SK-N-SH (cell line): Measurements from ENCODE around the gene SCNN1A.

Experiments
- CHD2 ChIP-seq: fragments of 150-350 bp; IDR thresholded peaks from 2 replicates; pipeline ENCODE4 v1.6.1; 2018; ENCODE audit warnings: low read length; ENCODE audit not compliant: partially characterized antibody
- CTCF ChIP-seq: fragments of 200-600 bp; sonication (generic); IDR thresholded peaks from 2 replicates; pipeline ENCODE4 v1.6.1; 2017; ENCODE audit warnings: antibody characterized with exemption, mild to moderate bottlenecking, moderate library complexity
- ELF1 ChIP-seq: IDR thresholded peaks from 2 replicates; pipeline ENCODE4 v1.4.0; 2012
- EZH2phosphoT487 ChIP-seq: fragments of 200-600 bp; sonication (generic); IDR thresholded peaks from 2 replicates; pipeline ENCODE4 v1.6.1; 2017; ENCODE audit warnings: low read depth, mixed run types, mild to moderate bottlenecking, antibody characterized with exemption, moderate library complexity, borderline replicate concordance
- FOXJ3 ChIP-seq: sonication (generic); formaldehyde crosslinking; IDR thresholded peaks from 2 replicates; pipeline ENCODE4 v1.5.1; 2020; ENCODE audit warnings: mild to moderate bottlenecking, missing genetic modification reagents
- GATA2 ChIP-seq: sonication (generic); formaldehyde crosslinking; IDR thresholded peaks from 2 replicates; pipeline ENCODE4 v1.5.0; 2020; ENCODE audit warnings: mild to moderate bottlenecking, missing genetic modification reagents
- MAX ChIP-seq: IDR thresholded peaks from 2 replicates; pipeline ENCODE4 v1.4.0; 2012; ENCODE audit warnings: low read depth
- MEF2A ChIP-seq: IDR thresholded peaks from 2 replicates; pipeline ENCODE4 v1.4.0; 2012; ENCODE audit warnings: low read depth, borderline replicate concordance
- MXI1 ChIP-seq: IDR thresholded peaks from 2 replicates; pipeline ENCODE4 v1.6.1; 2012; ENCODE audit warnings: mild to moderate bottlenecking, low read depth, low read length, improper control_type of control experiment
- POLR2AphosphoS5 ChIP-seq: IDR thresholded peaks from 2 replicates; pipeline ENCODE4 v1.6.1; 2012; ENCODE audit warnings: low read depth, low read length
- RAD21 ChIP-seq: IDR thresholded peaks from 2 replicates; pipeline ENCODE4 v1.6.1; 2012; ENCODE audit warnings: mild to moderate bottlenecking, low read length
- TCF12 ChIP-seq: IDR thresholded peaks from 2 replicates; pipeline ENCODE4 v1.4.0; 2012

GRCh38 chr12:6303071-6303470 lies 72.3 kb downstream of the SCNN1A start:
- TF ChIP-seq EZH2phosphoT487 (no peak), FOXJ3 (CRISPR knock-in tag) (no peak), MXI1 (no peak), ELF1 (no peak), MAX (no peak), CTCF (no peak), TCF12 (no peak), CHD2 (no peak), MEF2A (no peak), POLR2AphosphoS5 (no peak), GATA2 (no peak), RAD21 (no peak)
